Loucy (cell line): ENCODE measurements around the gene SMPD4.
A peak's percentile ranks its signal among the peaks of the same experiment; 100 is the strongest.
"Not testable (repeated sequence)": the region's sequence is repeated elsewhere in the genome, so short reads cannot be mapped to it uniquely, and the experiment has no call there.

Experiments used
- H2AFZ ChIP-seq: fragments of 200-600 bp; sonication (generic); 2 replicates; pipeline ENCODE4 v1.6.0; 2016; ENCODE audit warnings: antibody characterized with exemption, mild to moderate bottlenecking, low read length, moderate library complexity
- H3F3A ChIP-seq: fragments of 200-600 bp; 2 replicates; pipeline ENCODE4 v1.6.0; 2016; ENCODE audit warnings: antibody characterized with exemption, low read depth, mild to moderate bottlenecking
- H3K27me3 ChIP-seq: fragments of 200-600 bp; sonication (generic); 2 replicates; pipeline ENCODE4 v1.6.1; 2014; ENCODE audit warnings: low read length, mild to moderate bottlenecking; ENCODE audit not compliant: insufficient read depth, poor library complexity, severe bottlenecking
- H3K36me3 ChIP-seq: fragments of 200-600 bp; sonication (generic); 2 replicates; pipeline ENCODE4 v1.6.1; 2016; ENCODE audit warnings: low read length; ENCODE audit not compliant: insufficient read depth
- H3K4me1 ChIP-seq: fragments of 200-600 bp; sonication (generic); 2 replicates; pipeline ENCODE4 v1.5.1; 2014; ENCODE audit warnings: low read length, mild to moderate bottlenecking; ENCODE audit not compliant: insufficient read depth, poor library complexity, severe bottlenecking
- H3K4me2 ChIP-seq: fragments of 200-600 bp; sonication (generic); 2 replicates; pipeline ENCODE4 v1.6.0; 2014; ENCODE audit warnings: antibody characterized with exemption, low read length, low read depth, mild to moderate bottlenecking; ENCODE audit not compliant: poor library complexity, severe bottlenecking
- H3K4me3 ChIP-seq: fragments of 200-600 bp; sonication (generic); 2 replicates; pipeline ENCODE4 v1.5.1; 2014; ENCODE audit warnings: low read length, mild to moderate bottlenecking, mixed read lengths; ENCODE audit not compliant: poor library complexity, severe bottlenecking
- H3K79me2 ChIP-seq: fragments of 200-600 bp; sonication (generic); 2 replicates; pipeline ENCODE4 v1.6.1; 2014; ENCODE audit warnings: low read length; ENCODE audit not compliant: insufficient read depth
- H3K9ac ChIP-seq: fragments of 200-600 bp; sonication (generic); 2 replicates; pipeline ENCODE4 v1.6.0; 2014; ENCODE audit warnings: mild to moderate bottlenecking, low read depth, low read length, moderate library complexity; ENCODE audit not compliant: poor library complexity, severe bottlenecking
- H3K9me2 ChIP-seq: fragments of 200-600 bp; sonication (generic); replicated peaks from 2 replicates; pipeline ENCODE4 v1.6.1; 2016; ENCODE audit warnings: low read depth, low read length, mixed read lengths
- H3K9me3 ChIP-seq: fragments of 200-600 bp; sonication (generic); 2 replicates; pipeline ENCODE4 v1.6.1; 2014; ENCODE audit warnings: mild to moderate bottlenecking, antibody characterized with exemption, low read length, low read depth; ENCODE audit not compliant: insufficient read depth
- H4K20me1 ChIP-seq: fragments of 200-600 bp; sonication (generic); 2 replicates; pipeline ENCODE4 v1.6.0; 2014; ENCODE audit warnings: antibody characterized with exemption, low read length, mild to moderate bottlenecking; ENCODE audit not compliant: insufficient read depth, poor library complexity, severe bottlenecking
- CTCF ChIP-seq: fragments of 200-600 bp; sonication (generic); conservative IDR thresholded peaks from 2 replicates; pipeline ENCODE4 v1.5.1; 2014; ENCODE audit warnings: mild to moderate bottlenecking, antibody characterized with exemption, low read length
- EZH2phosphoT487 ChIP-seq: fragments of 200-600 bp; IDR thresholded peaks from 2 replicates; pipeline ENCODE4 v1.6.1; 2018; ENCODE audit warnings: antibody characterized with exemption, mild to moderate bottlenecking, moderate library complexity, borderline replicate concordance

The SMPD4 gene

GRCh38 chr2:130183512-130184373 lies 2.3 kb upstream of the SMPD4 start:
- H3K27me3 ChIP-seq = no peaks in the 10 kb centered on the region
- H2AFZ ChIP-seq = no peak overlapping the region
- peaks cover 35% of the 10 kb centered on the region for H4K20me1 ChIP-seq
- peak overlapping the region; percentile 75 for H3K4me2 ChIP-seq
- H3K9me3 ChIP-seq = no peaks in the 10 kb centered on the region
- TF ChIP-seq EZH2phosphoT487 (no peak), CTCF (no peak)
- H3K4me3 ChIP-seq = peak overlapping the region; percentile 95
- no peaks in the 10 kb centered on the region for H3F3A ChIP-seq
- no peaks in the 10 kb centered on the region for H3K36me3 ChIP-seq
- H3K9ac ChIP-seq = peak overlapping the region; percentile 95
- H3K79me2 ChIP-seq = peaks cover 69% of the 10 kb centered on the region
- no peaks in the 10 kb centered on the region for H3K9me2 ChIP-seq
- H3K4me1 ChIP-seq = peaks cover 22% of the 10 kb centered on the region

- H3F3A ChIP-seq, H2AFZ ChIP-seq, H3K36me3 ChIP-seq, H3K27me3 ChIP-seq, H3K9me2 ChIP-seq, H3K9me3 ChIP-seq: not testable (repeated sequence)
- Histone ChIP-seq H3K4me1 (peaks cover 27% of the 10 kb centered on the region), H3K79me2 (peaks cover 77% of the 10 kb centered on the region), H3K9ac (peak overlapping the region; percentile 95), H4K20me1 (peaks cover 38% of the 10 kb centered on the region), H3K4me2 (peak overlapping the region; percentile 75), H3K4me3 (peak overlapping the region; percentile 95)
Observed at GRCh38 chr2:130182826-130183511, 1.6 kb upstream of the SMPD4 start.

DNA sequence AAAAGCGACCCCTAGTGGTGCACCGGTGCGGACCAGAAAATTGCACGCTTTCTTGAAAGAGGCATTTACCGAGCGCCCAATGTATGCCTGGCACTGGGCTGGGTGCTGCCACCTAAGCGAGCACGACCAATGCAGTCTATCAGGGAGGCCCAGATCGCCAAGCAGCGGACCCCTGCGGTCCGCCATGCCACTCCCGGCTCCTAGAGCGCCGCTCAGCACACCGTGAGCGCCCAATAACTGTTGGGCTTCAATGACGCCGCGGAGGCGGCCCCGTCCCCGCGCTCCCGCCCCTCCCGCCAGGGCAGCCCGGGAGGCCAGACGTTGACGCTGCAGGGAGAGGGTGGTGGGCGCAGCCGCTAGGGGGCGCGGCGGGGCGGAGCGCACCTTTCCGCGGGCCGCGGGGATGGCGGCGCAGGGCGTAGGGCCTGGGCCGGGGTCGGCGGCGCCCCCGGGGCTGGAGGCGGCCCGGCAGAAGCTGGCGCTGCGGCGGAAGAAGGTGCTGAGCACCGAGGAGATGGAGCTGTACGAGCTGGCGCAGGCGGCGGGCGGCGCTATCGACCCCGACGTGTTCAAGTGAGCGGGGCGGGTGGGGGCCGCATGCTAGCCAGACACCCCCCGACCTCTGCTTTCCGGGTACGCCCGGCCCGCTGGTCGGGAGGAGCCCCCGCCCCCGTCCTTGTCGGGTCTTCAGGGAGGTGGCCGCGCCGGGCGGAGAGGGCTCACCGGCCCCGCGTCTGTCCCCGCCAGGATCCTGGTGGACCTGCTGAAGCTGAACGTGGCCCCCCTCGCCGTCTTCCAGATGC lies 679 bp upstream of the SMPD4 start, which contains the start of gene MZT2B:
Gene MZT2B, plus strand, starts transcription at position 383 of the 803 bp plus-strand sequence. Its CDS starts 21 bp downstream, at position 404.
- not testable (repeated sequence) for H3K9me2 ChIP-seq, H3K9me3 ChIP-seq, H3K27me3 ChIP-seq, H3F3A ChIP-seq, H3K36me3 ChIP-seq
- peaks cover 86% of the 10 kb centered on the region for H3K79me2 ChIP-seq
- peak; percentile 57 for TF ChIP-seq CTCF
- H3K9ac ChIP-seq = peak within 1 kb of the TSS; percentile 95
- peaks cover 30% of the 10 kb centered on the region for H3K4me1 ChIP-seq
- peak within 1 kb of the TSS; percentile 91 for H3K4me2 ChIP-seq
- peak within 1 kb of the TSS; percentile 98 for H2AFZ ChIP-seq
- peaks cover 43% of the 10 kb centered on the region for H4K20me1 ChIP-seq
- peak within 1 kb of the TSS; percentile 95 for H3K4me3 ChIP-seq

GRCh38 chr2:130180404-130181324 lies 738 bp downstream of the SMPD4 start:
- Histone ChIP-seq H3K79me2 (peaks cover 89% of the 10 kb centered on the region), H3K4me2 (peak overlapping the region; percentile 91), H3K4me3 (peak overlapping the region; percentile 95), H3K9ac (peak overlapping the region; percentile 95), H4K20me1 (peaks cover 40% of the 10 kb centered on the region), H3K4me1 (peaks cover 30% of the 10 kb centered on the region)
- not testable (repeated sequence) for H3K36me3 ChIP-seq, H3K27me3 ChIP-seq, H2AFZ ChIP-seq, H3K9me2 ChIP-seq, H3K9me3 ChIP-seq, H3F3A ChIP-seq

DNA sequence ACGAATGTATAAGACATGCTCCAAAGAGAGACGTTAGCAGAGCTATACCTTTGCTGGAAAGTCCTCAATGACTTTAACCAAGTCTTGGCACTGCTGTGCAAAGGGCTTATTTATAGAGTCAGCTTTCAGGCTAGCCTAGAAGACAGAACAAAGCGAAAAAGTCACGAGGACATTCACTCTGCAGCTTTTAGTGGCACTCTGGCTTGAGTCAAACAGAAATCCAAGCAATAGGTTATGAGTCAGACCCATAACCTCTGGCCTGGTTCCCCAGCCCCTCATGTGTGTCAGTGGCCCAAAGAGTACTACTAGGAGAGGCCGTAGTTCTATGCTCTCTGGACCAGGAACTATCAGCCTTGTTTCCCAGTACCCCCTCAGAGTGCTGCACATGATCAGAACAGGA lies 6.5 kb downstream of the SMPD4 start:
- not testable (repeated sequence) for H3K4me3 ChIP-seq, H3K9me3 ChIP-seq, H3K4me1 ChIP-seq, H2AFZ ChIP-seq, H3K27me3 ChIP-seq, H4K20me1 ChIP-seq, H3K9ac ChIP-seq, H3F3A ChIP-seq, H3K9me2 ChIP-seq, H3K4me2 ChIP-seq
- H3K36me3 ChIP-seq = peaks cover 48% of the 10 kb centered on the region; the same call in 1 of the 2 replicates
- H3K79me2 ChIP-seq = peaks cover 41% of the 10 kb centered on the region
